Measurements from ENCODE around the gene SDK2.

- TF ChIP-seq CTCF (IDR thresholded peaks at IDR 0.05) (no peak), POLR2A (IDR thresholded peaks at IDR 0.05) (no peak)
Measured at GRCh38 chr17:73561111-73561510, 83.1 kb downstream of the SDK2 start.

All from right lobe of liver (tissue), 4 donors.